K562 (cell line): ENCODE data around the gene DNAJC17. TPM values are rescaled to one million over a fixed set of nuclear protein-coding genes. Genes with fewer than 3 reads are reported as not detected.

Source experiments
- GTF2F1 ChIP-seq: IDR thresholded peaks from 2 replicates; pipeline ENCODE4 v1.6.1; 2011; ENCODE audit warnings: low read depth, low read length, improper control_type of control experiment
- JUND ChIP-seq, 2 experiments: IDR thresholded peaks; 2 replicates in 1 of 2; 3 replicates in 1 of 2; pipeline ENCODE4 v1.6.1; 2011; ENCODE audit warnings: borderline replicate concordance in 2 of 2, low read depth in 2 of 2, low read length in 2 of 2, improper control_type of control experiment in 1 of 2, missing biosample characterization in 1 of 2, missing genetic modification characterization in 1 of 2, missing genetic modification reagents in 1 of 2
- L3MBTL2 ChIP-seq: fragments of 450-650 bp; IDR thresholded peaks from 2 replicates; pipeline ENCODE4 v1.6.1; 2016; ENCODE audit warnings: mild to moderate bottlenecking, moderate library complexity
- TAF15 ChIP-seq: fragments of 200-400 bp; formaldehyde crosslinking; IDR thresholded peaks from 2 replicates; pipeline ENCODE4 v1.6.1; 2017; ENCODE audit warnings: mild to moderate bottlenecking, low read depth, low read length, moderate library complexity
- TBP ChIP-seq: optimal IDR thresholded peaks from 2 replicates; pipeline ENCODE3; 2011; ENCODE audit warnings: low read depth, low read length, improper control_type of control experiment
- ZFX ChIP-seq: sonication (generic); formaldehyde crosslinking; IDR thresholded peaks from 2 replicates; pipeline ENCODE4 v1.8.0; 2022; ENCODE audit warnings: mild to moderate bottlenecking, missing genetic modification reagents, moderate library complexity
- ZNF174 ChIP-seq: fragments of 250-450 bp; sonication (Bioruptor Pico); IDR thresholded peaks from 2 replicates; pipeline ENCODE4 v1.4.0; 2020; ENCODE audit warnings: mild to moderate bottlenecking
- ZNF316 ChIP-seq: fragments of 450-650 bp; IDR thresholded peaks from 2 replicates; pipeline ENCODE4 v1.6.1; 2016
- ZNF324 ChIP-seq: fragments of 250-450 bp; sonication (Bioruptor Pico); IDR thresholded peaks from 2 replicates; pipeline ENCODE4 v1.4.0; 2020; ENCODE audit warnings: mild to moderate bottlenecking
- ZNF699 ChIP-seq: fragments of 250-450 bp; sonication (Bioruptor Pico); IDR thresholded peaks from 2 replicates; pipeline ENCODE4 v1.8.0; 2021; ENCODE audit warnings: mild to moderate bottlenecking, moderate library complexity; ENCODE audit not compliant: insufficient replicate concordance
- polyA plus RNA-seq, 8 experiments: library from polyadenylated mRNA; depleted of rRNA in 4 of 8; stranded (reverse) in 5 of 8; unstranded in 3 of 8; fragments of >200 nt; fragmentation: Nextera tagmentation in 2 of 8; fragmentation: Illumina TruSeq in 1 of 8; extraction: Ambion mirVana in 2 of 8; extraction: Trizol in 1 of 8; gene quantifications; 2 replicates each; pipeline versions ENCODE4 v1.2.1 to v1.2.3, GENCODE V29; 2011 to 2014; ENCODE audit warnings: inconsistent platforms in 1 of 8, missing spikeins in 1 of 8
- total RNA-seq, 7 experiments: library from RNA; depleted of rRNA in 6 of 7; stranded (reverse); fragments of >200 nt in 6 of 7; fragmentation: Illumina TruSeq in 2 of 7; extraction: Trizol in 2 of 7; gene quantifications; 2 replicates each; pipeline versions ENCODE4 v1.2.1 to v1.2.3, GENCODE V29; 2011 to 2021; ENCODE audit warnings: low replicate concordance in 1 of 7
- TF ChIP-seq, protein P1 (sequence below): fragments of 250-450 bp; sonication (Bioruptor Pico); IDR thresholded peaks from 2 replicates; pipeline ENCODE4 v1.8.0; 2022; ENCODE audit warnings: inconsistent platforms, mild to moderate bottlenecking, moderate library complexity, borderline replicate concordance
- TF ChIP-seq, protein P2 (sequence below): fragments of 200-800 bp; sonication (Bioruptor generic); IDR thresholded peaks from 2 replicates; pipeline ENCODE4 v1.6.1; 2017; ENCODE audit warnings: missing genetic modification characterization, missing compliant biosample characterization

Gene DNAJC17
- total and polyA plus RNA-seq, 9 of the 15 experiments (the other 6 are each of a cell fraction or from before 2014, with no cell fraction given), result 2.4 to 79.4 (median 44.2) TPM

DNA sequence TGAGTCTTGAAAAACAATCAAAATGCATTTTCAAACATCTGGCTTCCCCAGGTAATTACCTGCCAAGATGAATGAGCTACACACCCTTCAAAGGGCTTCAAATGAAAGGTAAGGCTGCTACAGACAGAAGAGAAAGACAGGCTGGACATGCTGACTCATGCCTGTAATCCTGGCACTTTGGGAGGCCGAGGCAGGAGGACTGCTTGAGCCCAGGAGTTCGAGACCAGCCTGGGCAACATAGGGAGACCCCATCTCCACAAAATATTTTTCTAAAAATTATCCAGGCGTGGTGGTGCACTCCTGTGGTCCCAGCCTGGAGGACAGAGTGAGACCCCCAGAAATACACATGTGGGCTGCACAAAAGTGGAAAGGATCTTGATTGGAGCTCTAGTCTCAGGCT lies 14.9 kb downstream of the DNAJC17 start (continued):
- TF ChIP-seq ZNF316 (peak; percentile 23; the same call in 1 of the 2 replicates), ZNF174 (CRISPR knock-in tag) (no peak), TAF15 (no peak), ZNF324 (CRISPR knock-in tag) (no peak), GTF2F1 (no peak), ZFX (CRISPR knock-in tag) (no peak), TBP (no peak), ZNF699 (CRISPR knock-in tag) (no peak), L3MBTL2 (no peak), JUND (IDR thresholded peaks at IDR 0.05; ENCODE audit: borderline replicate concordance, low read depth, low read length) (no peak), JUND (tag; IDR thresholded peaks at IDR 0.05; ENCODE audit: borderline replicate concordance, low read depth, low read length) (no peak)
- TF ChIP-seq, protein P1, sequence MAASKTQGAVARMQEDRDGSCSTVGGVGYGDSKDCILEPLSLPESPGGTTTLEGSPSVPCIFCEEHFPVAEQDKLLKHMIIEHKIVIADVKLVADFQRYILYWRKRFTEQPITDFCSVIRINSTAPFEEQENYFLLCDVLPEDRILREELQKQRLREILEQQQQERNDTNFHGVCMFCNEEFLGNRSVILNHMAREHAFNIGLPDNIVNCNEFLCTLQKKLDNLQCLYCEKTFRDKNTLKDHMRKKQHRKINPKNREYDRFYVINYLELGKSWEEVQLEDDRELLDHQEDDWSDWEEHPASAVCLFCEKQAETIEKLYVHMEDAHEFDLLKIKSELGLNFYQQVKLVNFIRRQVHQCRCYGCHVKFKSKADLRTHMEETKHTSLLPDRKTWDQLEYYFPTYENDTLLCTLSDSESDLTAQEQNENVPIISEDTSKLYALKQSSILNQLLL, result no peak
- TF ChIP-seq, protein P2, sequence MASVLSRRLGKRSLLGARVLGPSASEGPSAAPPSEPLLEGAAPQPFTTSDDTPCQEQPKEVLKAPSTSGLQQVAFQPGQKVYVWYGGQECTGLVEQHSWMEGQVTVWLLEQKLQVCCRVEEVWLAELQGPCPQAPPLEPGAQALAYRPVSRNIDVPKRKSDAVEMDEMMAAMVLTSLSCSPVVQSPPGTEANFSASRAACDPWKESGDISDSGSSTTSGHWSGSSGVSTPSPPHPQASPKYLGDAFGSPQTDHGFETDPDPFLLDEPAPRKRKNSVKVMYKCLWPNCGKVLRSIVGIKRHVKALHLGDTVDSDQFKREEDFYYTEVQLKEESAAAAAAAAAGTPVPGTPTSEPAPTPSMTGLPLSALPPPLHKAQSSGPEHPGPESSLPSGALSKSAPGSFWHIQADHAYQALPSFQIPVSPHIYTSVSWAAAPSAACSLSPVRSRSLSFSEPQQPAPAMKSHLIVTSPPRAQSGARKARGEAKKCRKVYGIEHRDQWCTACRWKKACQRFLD, result no peak
